ENCODE measurements around the gene DTNBP1. TPM values are rescaled to one million over a fixed set of nuclear protein-coding genes. Genes with fewer than 3 reads are reported as not detected.
"Not testable (repeated sequence)": the region's sequence is repeated elsewhere in the genome, so short reads cannot be mapped to it uniquely, and the experiment has no call there.

The DTNBP1 gene
- total RNA-seq, 1 donor: 2.2 TPM

DNA sequence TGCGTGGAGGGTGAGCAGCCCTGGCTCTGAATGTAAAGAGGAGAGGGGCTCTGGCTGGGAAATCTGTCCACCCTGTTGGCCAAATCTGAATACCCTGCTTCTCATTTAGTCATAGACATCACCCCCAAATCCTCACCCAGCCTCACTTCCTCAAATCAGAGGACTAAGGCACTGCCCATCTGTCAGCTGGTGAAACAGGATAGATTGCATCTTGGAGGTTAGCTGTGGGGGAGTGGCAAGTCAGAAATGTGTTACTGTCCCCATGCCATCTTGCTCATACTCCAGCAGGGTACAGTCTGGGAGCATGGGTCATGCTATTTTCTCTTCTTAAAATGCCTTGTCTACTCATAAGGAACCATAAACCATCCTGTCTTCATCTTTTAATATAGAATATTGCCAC, 9.5 kb upstream of the DTNBP1 start:
- TF ChIP-seq, protein P1, sequence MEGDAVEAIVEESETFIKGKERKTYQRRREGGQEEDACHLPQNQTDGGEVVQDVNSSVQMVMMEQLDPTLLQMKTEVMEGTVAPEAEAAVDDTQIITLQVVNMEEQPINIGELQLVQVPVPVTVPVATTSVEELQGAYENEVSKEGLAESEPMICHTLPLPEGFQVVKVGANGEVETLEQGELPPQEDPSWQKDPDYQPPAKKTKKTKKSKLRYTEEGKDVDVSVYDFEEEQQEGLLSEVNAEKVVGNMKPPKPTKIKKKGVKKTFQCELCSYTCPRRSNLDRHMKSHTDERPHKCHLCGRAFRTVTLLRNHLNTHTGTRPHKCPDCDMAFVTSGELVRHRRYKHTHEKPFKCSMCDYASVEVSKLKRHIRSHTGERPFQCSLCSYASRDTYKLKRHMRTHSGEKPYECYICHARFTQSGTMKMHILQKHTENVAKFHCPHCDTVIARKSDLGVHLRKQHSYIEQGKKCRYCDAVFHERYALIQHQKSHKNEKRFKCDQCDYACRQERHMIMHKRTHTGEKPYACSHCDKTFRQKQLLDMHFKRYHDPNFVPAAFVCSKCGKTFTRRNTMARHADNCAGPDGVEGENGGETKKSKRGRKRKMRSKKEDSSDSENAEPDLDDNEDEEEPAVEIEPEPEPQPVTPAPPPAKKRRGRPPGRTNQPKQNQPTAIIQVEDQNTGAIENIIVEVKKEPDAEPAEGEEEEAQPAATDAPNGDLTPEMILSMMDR (IDR thresholded peaks at IDR 0.05; ENCODE audit: insufficient read depth, low read depth, low read length): no peak
- DNase-seq (ENCODE audit: low read depth): no peak
- H3K4me3 ChIP-seq (ENCODE audit: low read depth, low read length): no peak overlapping the region

DNA sequence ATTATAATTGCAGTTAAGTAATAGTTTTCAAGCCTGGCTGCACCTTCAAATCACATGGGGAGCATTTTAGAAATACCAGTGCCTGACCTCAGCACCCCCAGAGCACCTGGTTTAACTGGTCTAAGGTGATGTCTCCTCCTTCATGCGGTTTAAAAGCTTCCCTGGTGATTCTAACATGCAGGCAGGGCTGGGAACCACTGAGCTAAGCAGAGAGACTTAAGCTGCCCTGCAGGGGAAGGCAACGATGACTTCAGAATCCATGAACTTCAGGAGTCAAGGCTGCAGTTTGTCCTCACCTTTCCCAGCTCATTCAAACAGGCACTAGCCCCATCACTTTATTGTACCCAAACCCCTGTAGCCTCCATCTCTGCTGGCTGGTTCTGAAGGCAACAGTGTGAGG, 6.1 kb upstream of the DTNBP1 start:
- DNase-seq (ENCODE audit: low read depth): no peak

DNA sequence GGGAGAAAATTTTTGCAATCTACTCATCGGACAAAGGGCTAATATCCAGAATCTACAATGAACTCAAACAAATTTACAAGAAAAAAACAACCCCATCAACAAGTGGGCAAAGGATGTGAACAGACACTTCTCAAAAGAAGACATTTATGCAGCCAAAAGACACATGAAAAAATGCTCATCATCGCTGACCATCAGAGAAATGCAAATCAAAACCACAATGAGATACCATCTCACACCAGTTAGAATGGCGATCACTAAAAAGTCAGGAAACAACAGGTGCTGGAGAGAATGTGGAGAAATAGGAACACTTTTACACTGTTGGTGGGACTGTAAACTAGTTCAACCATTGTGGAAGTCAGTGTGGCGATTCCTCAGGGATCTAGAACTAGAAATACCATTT, 4.1 kb upstream of the DTNBP1 start:
- H3K4me3 ChIP-seq (ENCODE audit: low read depth, low read length); DNase-seq (ENCODE audit: low read depth): not testable (repeated sequence)

More for the DNA sequence above, 6.1 kb upstream of the DTNBP1 start:
- no peak overlapping the region for H3K4me3 ChIP-seq (ENCODE audit: low read depth, low read length)
- TF ChIP-seq, protein P1 (IDR thresholded peaks at IDR 0.05; ENCODE audit: insufficient read depth, low read depth, low read length): no peak

DNA sequence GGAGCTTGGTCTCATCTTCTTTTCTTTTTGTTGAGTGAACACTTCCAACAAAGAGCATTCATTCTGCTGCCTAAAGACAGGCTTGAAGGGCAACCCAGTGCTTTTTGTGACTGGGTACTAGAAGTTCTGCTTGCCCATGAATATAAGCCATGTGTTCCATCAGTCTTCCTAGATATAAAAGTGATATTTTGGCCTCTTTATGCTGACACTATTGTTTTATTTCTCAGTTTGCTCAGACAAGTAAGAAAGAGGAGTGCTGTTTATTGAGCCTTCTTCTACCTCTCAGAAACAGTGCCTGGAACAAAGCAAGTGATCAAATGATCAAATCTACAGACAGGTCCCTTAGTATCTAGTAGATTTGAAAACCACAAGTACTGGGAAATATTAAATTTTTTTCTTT, 2.4 kb upstream of the DTNBP1 start:
- DNase-seq (ENCODE audit: low read depth): no peak
- TF ChIP-seq, protein P1 (IDR thresholded peaks at IDR 0.05; ENCODE audit: insufficient read depth, low read depth, low read length): no peak
- no peak overlapping the region for H3K4me3 ChIP-seq (ENCODE audit: low read depth, low read length)

DNA sequence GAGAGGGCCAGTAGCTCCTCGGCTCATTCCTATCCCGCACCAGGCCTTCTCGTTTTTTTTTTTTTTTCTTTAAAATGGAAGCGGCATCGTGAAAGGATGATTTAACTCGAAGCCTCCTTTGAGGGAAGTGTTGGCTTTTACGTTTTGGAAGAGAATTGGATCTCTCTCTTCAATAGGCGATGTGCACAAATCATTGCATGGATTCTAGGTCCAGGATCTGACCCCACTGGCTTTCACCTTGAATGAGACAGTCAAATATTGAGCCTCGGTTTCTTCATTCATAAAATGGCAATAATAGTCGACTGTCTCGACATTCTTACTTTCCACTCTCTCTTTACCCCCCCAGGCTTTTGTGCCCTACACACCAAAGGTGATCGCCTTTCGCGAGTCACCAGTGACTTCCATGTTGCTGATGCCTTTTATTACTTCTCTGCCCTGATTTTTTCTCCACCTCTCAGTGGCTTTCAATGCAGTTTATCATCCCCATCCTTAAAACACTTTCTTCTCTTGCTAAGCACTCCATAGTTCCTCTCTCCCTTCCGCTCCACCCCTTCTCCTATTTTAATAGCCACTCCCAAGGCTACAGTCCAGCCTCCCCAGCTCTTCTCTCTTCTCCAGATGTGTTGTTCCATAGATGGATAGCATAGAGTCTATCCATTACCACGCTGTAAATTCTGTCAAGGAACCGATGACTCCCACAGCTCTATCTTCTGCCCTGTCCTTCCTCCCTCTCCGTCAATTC, 473 bp upstream of the DTNBP1 start:
- DNase-seq (ENCODE audit: low read depth): no peak
- TF ChIP-seq, protein P1 (IDR thresholded peaks at IDR 0.05; ENCODE audit: insufficient read depth, low read depth, low read length): no peak
- peak overlapping the region; percentile 84 for H3K4me3 ChIP-seq (ENCODE audit: low read depth, low read length)

DNA sequence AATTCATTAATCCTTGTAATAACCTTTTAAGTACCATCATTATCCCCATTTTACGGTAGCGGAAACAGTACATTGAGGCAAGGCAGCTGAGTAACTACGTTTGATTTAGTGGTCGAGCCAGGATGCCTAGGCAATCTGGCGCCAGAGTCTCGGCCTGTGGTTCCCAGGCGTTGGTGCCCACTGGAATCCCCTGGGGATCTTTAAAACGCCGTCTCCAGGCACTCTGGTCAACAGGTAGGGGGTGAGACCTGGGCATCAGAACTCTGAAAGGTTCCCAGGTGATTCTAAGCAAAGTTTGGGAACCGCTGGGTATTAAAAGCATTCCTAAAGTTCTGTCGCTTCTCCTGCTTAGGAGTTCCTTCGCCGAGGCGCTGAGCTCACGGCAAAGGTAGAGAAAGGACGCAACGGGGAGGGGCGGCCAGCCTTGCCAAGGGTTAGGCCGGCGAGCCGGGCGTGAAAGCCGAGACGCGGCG, 939 bp downstream of the DTNBP1 start:
- TF ChIP-seq, protein P1 (IDR thresholded peaks at IDR 0.05; ENCODE audit: insufficient read depth, low read depth, low read length): no peak
- no peak for DNase-seq (ENCODE audit: low read depth)
- peak overlapping the region; percentile 84 for H3K4me3 ChIP-seq (ENCODE audit: low read depth, low read length)

DNA sequence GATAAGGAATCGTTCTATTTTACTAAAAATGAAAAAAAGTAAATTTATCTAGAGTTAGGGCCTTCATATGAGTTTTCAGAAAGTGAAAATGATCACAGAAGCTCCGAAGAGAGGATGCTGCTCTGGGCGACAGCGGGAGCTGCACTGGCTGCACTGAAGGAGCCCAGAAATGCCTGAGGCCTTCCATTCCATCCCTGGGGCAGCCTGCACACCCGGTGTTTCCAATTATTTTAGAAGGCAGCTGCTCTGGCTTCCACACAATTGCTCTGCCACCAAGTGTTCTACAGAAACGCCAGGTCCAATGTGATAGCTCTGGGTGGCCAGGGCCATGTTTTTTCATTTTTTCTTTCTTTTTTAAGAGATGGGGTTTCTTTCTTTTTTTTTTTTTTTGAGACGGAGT, 3.6 kb downstream of the DTNBP1 start:
- DNase-seq (ENCODE audit: low read depth): no peak
- TF ChIP-seq, protein P1 (IDR thresholded peaks at IDR 0.05; ENCODE audit: insufficient read depth, low read depth, low read length): no peak

More for the DNA sequence above, 3.6 kb downstream of the DTNBP1 start:
- no peak overlapping the region for H3K4me3 ChIP-seq (ENCODE audit: low read depth, low read length)
